ENCODE measurements around the gene TDRD5. TPM values are rescaled to one million over a fixed set of nuclear protein-coding genes. Genes with fewer than 3 reads are reported as not detected.
A peak's percentile ranks its signal among the peaks of the same experiment; 100 is the strongest.

TDRD5 gene, protein sequence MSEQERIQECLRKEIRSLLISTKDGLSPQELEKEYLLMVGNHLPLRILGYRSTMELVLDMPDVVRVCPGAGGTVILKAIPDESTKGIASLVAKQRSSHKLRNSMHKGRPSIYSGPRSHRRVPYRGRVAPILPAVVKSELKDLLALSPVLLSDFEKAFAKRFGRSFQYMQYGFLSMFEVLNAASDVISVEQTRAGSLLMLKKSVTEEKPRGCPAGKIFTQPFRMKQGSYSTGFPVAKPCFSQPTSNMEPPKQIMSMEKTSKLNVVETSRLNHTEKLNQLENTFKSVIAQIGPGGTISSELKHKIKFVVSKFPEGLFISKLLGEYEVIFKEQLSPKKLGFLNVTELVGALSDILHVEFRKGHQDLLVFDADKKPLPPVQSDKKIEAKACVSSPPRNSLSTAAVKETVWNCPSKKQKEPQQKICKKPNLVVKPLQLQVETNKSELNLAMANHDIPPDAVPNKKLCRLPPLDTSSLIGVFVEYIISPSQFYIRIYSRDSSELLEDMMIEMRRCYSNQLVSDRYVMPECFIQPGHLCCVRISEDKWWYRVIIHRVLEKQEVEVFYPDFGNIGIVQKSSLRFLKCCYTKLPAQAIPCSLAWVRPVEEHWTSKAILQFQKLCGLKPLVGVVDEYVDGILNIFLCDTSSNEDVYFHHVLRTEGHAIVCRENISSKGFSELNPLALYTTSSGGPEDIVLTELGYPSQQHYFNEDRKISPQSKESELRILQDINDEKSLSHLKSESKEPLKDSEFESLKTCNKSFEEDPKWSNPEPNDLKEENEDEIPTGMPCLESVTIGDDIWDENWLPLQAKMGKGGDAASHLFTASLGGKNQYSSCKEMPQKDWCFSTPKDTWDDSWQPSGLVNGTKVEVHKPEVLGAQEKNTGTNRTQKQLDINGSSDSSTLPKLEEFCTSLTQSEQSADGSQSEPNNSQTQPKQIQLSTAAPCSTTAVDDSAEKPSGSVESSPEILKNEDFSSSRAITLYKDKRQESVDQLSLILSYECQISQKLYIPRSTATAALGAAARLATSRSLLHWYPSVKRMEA
- total RNA-seq (10 to 100 TPM; 26.1 to 30.5 TPM), polyA plus RNA-seq (ENCODE audit: insufficient read depth, low read depth, low replicate concordance) (52.2 TPM)
- long read RNA-seq, donor 1: 0 reads
- long read RNA-seq, donor 2: 0 reads

DNA sequence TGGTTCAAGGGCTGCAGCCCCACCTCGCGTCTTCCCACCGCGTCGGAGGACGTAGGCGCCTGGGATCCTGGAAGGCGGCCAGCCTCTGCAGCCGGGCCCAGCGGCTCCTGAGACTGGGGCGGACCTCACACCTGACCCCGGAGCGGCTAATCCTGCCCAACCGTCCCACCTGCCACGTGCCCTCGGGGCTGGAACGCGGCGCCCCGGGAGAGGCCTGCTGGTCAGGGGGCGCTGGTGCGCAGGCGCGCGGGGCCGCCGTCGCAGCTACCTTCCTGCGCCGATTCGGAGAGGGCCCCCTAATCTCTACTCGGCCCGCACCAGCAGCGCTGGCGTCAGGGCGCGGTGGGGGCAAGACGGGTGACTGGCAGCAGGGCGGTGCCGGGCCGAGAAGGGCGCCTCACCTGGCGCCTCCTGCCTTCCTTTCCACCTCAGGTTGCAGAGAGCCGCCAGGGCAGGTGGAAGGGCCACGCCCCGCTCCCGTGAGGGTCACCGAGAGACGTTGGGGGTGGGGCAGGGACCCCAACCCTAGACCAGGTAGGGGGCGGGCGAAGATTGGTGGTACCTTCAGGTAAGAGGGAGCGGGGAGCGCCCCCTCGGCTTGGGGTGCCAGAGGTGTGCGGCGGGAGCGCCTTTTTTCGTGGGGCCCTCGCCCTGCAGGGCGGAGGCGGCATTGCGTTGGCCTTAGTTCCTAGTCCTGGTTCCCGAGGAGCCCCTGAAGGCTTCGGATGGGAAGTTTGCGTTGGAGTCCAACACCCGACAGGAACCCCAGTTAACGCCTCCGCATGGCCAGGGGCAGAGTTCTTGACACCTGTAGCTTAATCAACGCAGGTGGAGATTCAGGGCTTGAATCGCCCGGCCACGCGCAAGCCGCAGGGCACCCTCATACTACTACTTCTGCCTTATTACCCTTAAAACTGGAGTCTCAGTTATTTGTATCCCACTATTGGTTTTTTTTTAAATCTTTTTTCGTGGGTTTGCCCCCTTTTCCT, at the start of gene TDRD5:
Gene TDRD5, plus strand, starts transcription at position 241 of the 989 bp plus-strand sequence. CDS start 784 bp downstream, outside the sequence.
- H3K27me3 ChIP-seq: no peaks in the 10 kb centered on the region
- H3K9me3 ChIP-seq: no peaks in the 10 kb centered on the region
- WGBS, 2 donors: 12 to 25% methylated on average over 15 to 74 of the region's 75 CpGs
- no peaks in the 10 kb centered on the region for H3K4me1 ChIP-seq
- no peak for TF ChIP-seq POLR2A (IDR thresholded peaks at IDR 0.05)
- TF ChIP-seq, protein P1, sequence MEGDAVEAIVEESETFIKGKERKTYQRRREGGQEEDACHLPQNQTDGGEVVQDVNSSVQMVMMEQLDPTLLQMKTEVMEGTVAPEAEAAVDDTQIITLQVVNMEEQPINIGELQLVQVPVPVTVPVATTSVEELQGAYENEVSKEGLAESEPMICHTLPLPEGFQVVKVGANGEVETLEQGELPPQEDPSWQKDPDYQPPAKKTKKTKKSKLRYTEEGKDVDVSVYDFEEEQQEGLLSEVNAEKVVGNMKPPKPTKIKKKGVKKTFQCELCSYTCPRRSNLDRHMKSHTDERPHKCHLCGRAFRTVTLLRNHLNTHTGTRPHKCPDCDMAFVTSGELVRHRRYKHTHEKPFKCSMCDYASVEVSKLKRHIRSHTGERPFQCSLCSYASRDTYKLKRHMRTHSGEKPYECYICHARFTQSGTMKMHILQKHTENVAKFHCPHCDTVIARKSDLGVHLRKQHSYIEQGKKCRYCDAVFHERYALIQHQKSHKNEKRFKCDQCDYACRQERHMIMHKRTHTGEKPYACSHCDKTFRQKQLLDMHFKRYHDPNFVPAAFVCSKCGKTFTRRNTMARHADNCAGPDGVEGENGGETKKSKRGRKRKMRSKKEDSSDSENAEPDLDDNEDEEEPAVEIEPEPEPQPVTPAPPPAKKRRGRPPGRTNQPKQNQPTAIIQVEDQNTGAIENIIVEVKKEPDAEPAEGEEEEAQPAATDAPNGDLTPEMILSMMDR (IDR thresholded peaks at IDR 0.05): no peak
- intact Hi-C loops (cut with DNase I; ENCODE audit: low total_unique reads): no loop called here
- H3K36me3 ChIP-seq (ENCODE audit: low read depth, missing control alignments): no peaks in the 10 kb centered on the region
- peak within 1 kb of the TSS; percentile 31 to 74 for H3K27ac ChIP-seq
- DNase-seq: peak; percentile 61
- peak within 1 kb of the TSS; percentile 56 to 69 for H3K4me3 ChIP-seq

DNA sequence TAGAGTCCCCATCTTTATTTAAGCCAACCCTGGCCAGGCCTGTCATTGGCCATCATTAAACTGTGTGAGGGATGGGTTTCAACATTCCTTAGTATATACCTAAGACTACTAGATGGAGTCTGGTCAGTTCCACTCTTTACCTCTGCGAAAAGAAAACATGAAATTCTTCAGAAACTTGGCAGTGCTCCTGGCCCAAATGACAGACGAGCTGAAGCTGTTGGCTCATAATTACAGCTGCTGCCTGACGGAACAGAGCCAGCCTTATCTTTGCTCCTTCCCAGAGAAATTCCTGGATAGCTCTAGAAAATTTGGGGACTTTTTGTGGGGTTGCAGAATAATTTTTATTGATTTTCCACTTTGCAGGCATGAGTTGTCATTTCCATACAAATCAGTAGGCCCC, 46.3 kb upstream of the TDRD5 start:
- H3K4me3 ChIP-seq: no peak overlapping the region
- 35 to 56% methylated on average over 3 of the region's 3 CpGs for WGBS, 2 donors
- H3K36me3 ChIP-seq (ENCODE audit: low read depth, missing control alignments): no peaks in the 10 kb centered on the region
- no peak for DNase-seq
- no peak for TF ChIP-seq POLR2A (IDR thresholded peaks at IDR 0.05)
- TF ChIP-seq, protein P1 (IDR thresholded peaks at IDR 0.05): no peak
- H3K4me1 ChIP-seq: no peaks in the 10 kb centered on the region
- H3K27me3 ChIP-seq: no peaks in the 10 kb centered on the region
- no peaks in the 10 kb centered on the region for H3K9me3 ChIP-seq
- H3K27ac ChIP-seq: no peak overlapping the region
- intact Hi-C loops (cut with DNase I; ENCODE audit: low total_unique reads): no loop called here

DNA sequence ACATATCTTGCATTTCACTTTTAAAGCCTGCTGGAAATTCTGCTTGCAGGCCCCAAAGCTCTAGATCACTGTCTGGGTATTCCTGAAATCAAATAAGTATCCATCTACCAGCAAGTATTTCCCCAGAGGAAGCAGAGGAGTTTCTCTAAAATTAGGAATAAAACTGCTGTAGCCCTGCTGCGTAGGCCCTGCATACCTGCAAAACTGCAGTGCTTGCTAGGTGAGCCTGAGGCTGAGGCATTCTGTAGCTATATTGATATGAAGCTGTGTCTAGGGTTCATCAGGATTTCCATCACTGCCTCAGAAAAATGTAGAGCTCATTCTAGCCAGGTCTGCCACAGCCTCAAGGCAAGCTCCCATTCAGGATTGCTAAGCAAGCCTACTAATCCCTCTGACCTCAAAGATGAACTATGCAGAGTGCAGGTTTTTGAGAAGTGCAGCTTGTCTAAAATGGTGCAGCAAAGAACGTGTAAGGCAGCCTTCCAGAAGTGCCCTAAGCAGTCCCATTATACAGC, 44.6 kb upstream of the TDRD5 start:
- Histone ChIP-seq H3K36me3 (ENCODE audit: low read depth, missing control alignments) (no peaks in the 10 kb centered on the region), H3K27ac (no peak overlapping the region), H3K9me3 (no peaks in the 10 kb centered on the region), H3K4me1 (no peaks in the 10 kb centered on the region), H3K4me3 (no peak overlapping the region), H3K27me3 (no peaks in the 10 kb centered on the region)
- intact Hi-C loops (cut with DNase I; ENCODE audit: low total_unique reads): no loop called here
- WGBS, 2 donors: 67 to 100% methylated on average over 1 to 2 of the region's 2 CpGs
- TF ChIP-seq, protein P1 (IDR thresholded peaks at IDR 0.05): no peak
- no peak for TF ChIP-seq POLR2A (IDR thresholded peaks at IDR 0.05)
- DNase-seq: no peak
